ENCODE measurements around the gene SV2C.

The SV2C gene

GRCh38 chr5:76221311-76221710, 138.1 kb downstream of the SV2C start:
- no peak overlapping the region for H3K4me3 ChIP-seq (ENCODE audit: low read depth, low read length)
- TF ChIP-seq CTCF (IDR thresholded peaks at IDR 0.05; ENCODE audit: low read depth, low read length), result no peak

- no peak for TF ChIP-seq CTCF (IDR thresholded peaks at IDR 0.05; ENCODE audit: low read depth, low read length)
- H3K4me3 ChIP-seq (ENCODE audit: low read depth, low read length), result no peak overlapping the region
Observed at GRCh38 chr5:76222318-76222717, 139.1 kb downstream of the SV2C start.

- no peak overlapping the region for H3K4me3 ChIP-seq (ENCODE audit: low read depth, low read length)
- TF ChIP-seq CTCF (IDR thresholded peaks at IDR 0.05; ENCODE audit: low read depth, low read length), result no peak
Observed at GRCh38 chr5:76223696-76224095, 140.5 kb downstream of the SV2C start.

GRCh38 chr5:76224898-76225297, 141.7 kb downstream of the SV2C start:
- TF ChIP-seq CTCF (IDR thresholded peaks at IDR 0.05; ENCODE audit: low read depth, low read length), result no peak

GRCh38 chr5:76225336-76225735, 142.2 kb downstream of the SV2C start:
- no peak for TF ChIP-seq CTCF (IDR thresholded peaks at IDR 0.05; ENCODE audit: low read depth, low read length)
- H3K4me3 ChIP-seq (ENCODE audit: low read depth, low read length), result no peak overlapping the region

More at GRCh38 chr5:76224898-76225297, 141.7 kb downstream of the SV2C start:
- no peak overlapping the region for H3K4me3 ChIP-seq (ENCODE audit: low read depth, low read length)

GRCh38 chr5:76229900-76230299, 146.7 kb downstream of the SV2C start:
- no peak for TF ChIP-seq CTCF (IDR thresholded peaks at IDR 0.05; ENCODE audit: low read depth, low read length)
- H3K4me3 ChIP-seq (ENCODE audit: low read depth, low read length), result no peak overlapping the region

- no peak for TF ChIP-seq CTCF (IDR thresholded peaks at IDR 0.05; ENCODE audit: low read depth, low read length)
- H3K4me3 ChIP-seq (ENCODE audit: low read depth, low read length), result no peak overlapping the region
Observed at GRCh38 chr5:76230711-76231285, 147.6 kb downstream of the SV2C start.
